GM21825 (cell line): ENCODE measurements around the gene IRF2.

ENCODE experiments used
- ATAC-seq: cut with Tn5 transposase; IDR thresholded peaks from one replicate; pipeline ENCODE4 v1.9.1; 2021; ENCODE audit warnings: mild to moderate bottlenecking, moderate library complexity; ENCODE audit not compliant: unreplicated experiment

The IRF2 gene

DNA sequence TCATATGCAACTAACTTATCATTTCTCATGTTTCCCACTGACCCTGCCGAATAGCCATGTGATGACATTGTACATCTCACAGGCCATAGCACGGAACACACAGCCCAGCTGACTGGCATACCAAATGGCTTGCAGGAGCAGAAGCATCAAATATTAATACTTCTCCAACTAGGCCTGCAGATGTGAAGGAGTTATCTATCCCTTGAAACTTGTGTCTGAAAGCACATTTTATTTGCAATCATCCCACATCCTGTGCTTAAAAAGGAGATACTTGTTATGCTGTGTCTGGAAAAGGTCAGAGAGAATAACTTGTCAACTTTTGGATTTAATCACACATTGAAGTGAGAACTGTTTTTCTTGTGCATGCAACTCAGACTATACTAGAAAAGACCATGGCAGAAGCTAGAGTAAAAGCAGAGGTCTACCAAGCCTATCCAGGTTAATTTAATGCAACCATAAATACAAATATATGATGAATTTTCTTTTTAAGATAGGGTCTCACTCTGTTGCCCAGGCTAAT is 100.4 kb downstream of the IRF2 start:
- ATAC-seq = no peak

GRCh38 chr4:184371390-184371787 is 103.0 kb downstream of the IRF2 start:
- no peak for ATAC-seq

- no peak for ATAC-seq
These were observed 103.5 kb downstream of the IRF2 start for GRCh38 chr4:184370711-184371389.

DNA sequence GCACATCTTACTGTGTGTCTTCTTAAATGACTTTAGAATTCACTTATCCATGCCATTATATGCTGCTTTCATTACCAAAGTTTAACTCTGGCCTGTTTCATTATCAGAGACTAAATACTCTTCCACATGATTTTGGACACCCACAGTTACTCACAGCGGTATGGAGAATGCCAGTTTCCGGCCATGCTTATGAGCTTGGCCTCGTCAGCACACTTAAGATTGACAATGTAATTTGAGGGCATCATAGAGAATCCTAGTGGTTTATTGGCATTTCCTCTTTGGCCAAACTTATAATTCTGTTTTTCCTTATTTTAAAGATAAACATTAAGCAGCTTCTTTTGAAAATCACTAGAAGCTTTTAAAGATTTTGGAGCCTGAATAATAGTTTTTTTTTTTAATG is 104.5 kb downstream of the IRF2 start:
- ATAC-seq = no peak

DNA sequence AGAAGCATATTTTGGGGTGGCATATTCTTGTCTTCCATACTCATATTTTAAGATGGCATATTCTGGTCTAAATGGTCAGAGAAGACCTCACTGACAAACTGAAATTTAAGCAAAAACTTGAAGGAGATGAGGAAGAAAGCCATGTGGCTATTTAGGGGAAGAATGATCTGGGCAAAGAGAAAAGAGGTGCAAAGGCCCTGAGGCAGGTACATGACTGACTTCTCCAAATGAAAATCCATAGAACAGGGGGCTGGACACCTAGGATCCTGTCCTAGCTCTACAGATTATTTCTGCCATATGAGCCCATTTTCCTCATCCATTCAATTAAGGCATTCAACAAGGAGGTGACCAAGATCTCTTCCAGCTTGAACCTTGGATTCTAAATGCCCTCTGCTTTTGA is 105.6 kb downstream of the IRF2 start:
- no peak for ATAC-seq

- no peak for ATAC-seq
These were observed 106.1 kb downstream of the IRF2 start for GRCh38 chr4:184368290-184368689.

- ATAC-seq = peak; percentile 81
These were observed 110.0 kb downstream of the IRF2 start for GRCh38 chr4:184364100-184364921.

- ATAC-seq = no peak
These were observed 111.1 kb downstream of the IRF2 start for GRCh38 chr4:184363258-184363657.

- ATAC-seq = no peak
These were observed 112.0 kb downstream of the IRF2 start for GRCh38 chr4:184362396-184362795.

DNA sequence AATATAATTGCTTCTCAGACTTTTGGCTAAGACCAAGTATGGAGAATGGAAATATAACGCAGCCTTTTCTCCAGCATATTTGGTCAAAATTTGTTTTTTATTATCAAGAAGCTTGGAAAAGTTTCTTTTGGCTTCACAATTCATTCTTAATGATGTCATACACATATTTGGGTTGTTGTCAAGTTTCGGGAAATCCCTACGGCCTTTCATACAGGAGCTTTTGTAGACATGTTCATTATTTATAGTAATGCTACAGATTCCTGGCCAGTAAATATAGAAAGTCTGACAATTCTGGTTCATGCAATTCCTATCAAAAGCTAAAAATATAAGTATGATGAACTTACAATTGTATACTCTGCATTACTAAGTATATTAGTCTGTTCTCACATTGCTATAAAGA is 112.9 kb downstream of the IRF2 start:
- ATAC-seq = no peak

GRCh38 chr4:184359888-184360287 is 114.5 kb downstream of the IRF2 start:
- ATAC-seq = no peak

- ATAC-seq = no peak
These were observed 115.7 kb downstream of the IRF2 start for GRCh38 chr4:184358521-184359232.

DNA sequence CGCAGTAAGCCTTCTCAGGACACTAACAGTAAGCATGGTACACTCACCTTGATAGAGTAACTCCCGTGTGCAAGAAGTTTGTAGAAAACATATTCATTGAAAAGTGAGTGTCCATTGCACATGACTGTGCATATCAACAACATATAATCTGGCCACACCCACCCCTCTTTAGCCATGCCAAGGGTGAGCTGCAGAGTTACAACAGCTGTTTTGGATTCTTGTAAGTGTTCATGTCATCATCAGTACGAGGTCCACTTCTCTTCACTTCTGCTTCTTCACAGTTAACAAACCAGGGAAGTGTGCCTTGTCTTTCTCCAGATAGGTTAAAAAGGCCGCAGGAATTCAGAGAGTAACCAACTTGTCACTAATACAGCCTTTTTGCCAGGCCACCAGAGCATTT is 116.6 kb downstream of the IRF2 start:
- no peak for ATAC-seq

DNA sequence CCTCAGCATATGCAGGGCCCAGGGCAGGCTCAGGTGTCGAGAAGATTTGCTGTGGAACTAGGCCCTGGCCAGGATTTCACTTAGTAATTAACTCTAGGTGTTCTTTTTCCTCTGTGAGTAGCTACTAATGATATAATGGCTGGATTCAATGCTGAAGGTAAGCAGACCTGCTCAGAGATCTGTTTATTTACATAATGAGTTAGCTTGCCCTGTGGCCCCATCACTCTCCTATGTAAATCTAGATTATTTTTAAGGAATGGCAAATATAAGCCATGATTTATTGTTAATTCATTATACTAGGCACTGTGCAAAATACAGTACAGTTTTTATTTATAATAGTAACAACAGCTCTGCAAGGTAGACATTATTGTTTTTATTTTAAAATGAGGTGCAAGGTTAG is 117.2 kb downstream of the IRF2 start:
- no peak for ATAC-seq

GRCh38 chr4:184356366-184356765 is 118.0 kb downstream of the IRF2 start:
- no peak for ATAC-seq

GRCh38 chr4:184355857-184356256 is 118.5 kb downstream of the IRF2 start:
- ATAC-seq = no peak

DNA sequence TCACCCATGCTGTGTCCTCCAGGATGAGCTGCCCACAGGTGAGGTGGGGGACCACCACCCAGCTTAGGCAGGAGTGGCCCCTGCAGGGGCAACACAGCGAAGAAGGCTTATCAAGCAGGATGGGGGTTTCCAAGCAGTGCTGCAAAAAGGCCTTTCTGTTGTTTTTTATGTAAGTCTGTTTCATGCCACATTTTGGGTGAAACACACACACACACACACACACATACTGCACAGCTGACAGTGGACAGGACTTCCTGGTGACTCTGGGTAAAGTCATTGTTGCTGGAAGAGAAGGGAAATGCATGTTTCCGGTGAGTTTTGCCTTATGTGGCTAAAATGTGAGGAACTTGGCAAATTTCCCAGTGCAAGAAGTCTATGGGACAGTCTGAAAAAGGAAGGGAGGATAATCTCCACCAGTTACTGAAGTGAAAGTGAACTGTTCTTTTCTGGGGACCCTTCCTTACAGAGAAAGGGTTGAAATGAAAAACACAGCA is 119.2 kb downstream of the IRF2 start:
- peak; percentile 37 for ATAC-seq

DNA sequence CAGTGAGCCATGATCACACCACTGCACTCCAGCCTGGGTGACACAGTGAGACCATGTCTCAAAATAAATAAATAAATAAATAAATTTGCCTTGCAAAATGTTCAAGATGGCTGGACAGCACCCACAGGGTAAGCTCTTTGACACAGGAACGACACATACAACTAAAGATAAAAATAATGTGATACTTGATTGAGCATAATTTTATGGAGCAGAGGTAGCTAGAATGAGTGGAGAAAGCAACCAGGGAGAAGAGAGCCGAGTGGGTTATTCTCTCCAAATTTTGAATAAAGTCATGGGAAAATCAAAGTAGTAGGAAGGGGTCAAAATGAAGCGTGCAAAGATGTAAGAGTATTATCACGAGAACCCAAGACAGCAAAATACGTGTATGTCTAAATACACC is 121.5 kb downstream of the IRF2 start:
- ATAC-seq = no peak

- no peak for ATAC-seq
These were observed 122.5 kb downstream of the IRF2 start for GRCh38 chr4:184351560-184352451.

DNA sequence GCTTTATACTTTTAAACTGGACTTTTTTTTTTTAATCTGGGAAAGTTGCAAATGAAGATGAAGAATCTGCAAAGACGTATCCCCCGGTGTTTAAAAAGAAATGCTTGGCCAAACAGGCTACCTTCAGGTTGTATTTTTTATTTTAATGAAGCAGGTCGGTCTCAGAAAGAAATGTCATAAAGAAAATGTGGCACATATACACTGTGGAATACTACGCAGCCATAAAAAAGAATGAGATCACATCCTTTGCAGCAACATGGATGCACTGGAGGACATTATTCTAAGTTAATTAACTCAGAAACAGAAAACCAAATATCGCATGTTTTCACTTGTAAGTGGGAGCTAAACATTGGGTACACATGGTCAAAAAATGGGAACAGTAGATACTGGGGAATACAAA is 123.4 kb downstream of the IRF2 start:
- ATAC-seq = no peak
